OCI-LY1 (cell line): ENCODE data around the gene UMODL1.

ENCODE experiments used
- H2AFZ ChIP-seq: fragments of 200-600 bp; sonication (generic), shearing (Covaris generic); 2 replicates; pipeline ENCODE4 v1.6.0; 2014; ENCODE audit warnings: antibody characterized with exemption, mild to moderate bottlenecking, low read length
- H3F3A ChIP-seq: fragments of 200-600 bp; sonication (generic), shearing (Covaris generic); 2 replicates; pipeline ENCODE4 v1.6.0; 2014; ENCODE audit warnings: mild to moderate bottlenecking, antibody characterized with exemption, low read length, moderate library complexity; ENCODE audit not compliant: insufficient read depth
- H3K27ac ChIP-seq: fragments of 200-600 bp; sonication (generic); 2 replicates; pipeline ENCODE4 v1.5.1; 2014; ENCODE audit warnings: low read length, mixed run types, mild to moderate bottlenecking, low read depth; ENCODE audit not compliant: poor library complexity, severe bottlenecking
- H3K27me3 ChIP-seq: fragments of 200-600 bp; sonication (generic); 2 replicates; pipeline ENCODE4 v1.6.0; 2014; ENCODE audit warnings: antibody characterized with exemption, mild to moderate bottlenecking, low read length, moderate library complexity; ENCODE audit not compliant: insufficient read depth
- H3K36me3 ChIP-seq: fragments of 200-600 bp; sonication (generic); 2 replicates; pipeline ENCODE4 v1.6.1; 2014; ENCODE audit warnings: mild to moderate bottlenecking, antibody characterized with exemption, low read length, moderate library complexity, mixed read lengths; ENCODE audit not compliant: insufficient read depth
- H3K4me1 ChIP-seq: fragments of 200-600 bp; sonication (generic); 2 replicates; pipeline ENCODE4 v1.5.1; 2014; ENCODE audit warnings: mild to moderate bottlenecking, low read length, moderate library complexity; ENCODE audit not compliant: insufficient read depth, severe bottlenecking
- H3K4me2 ChIP-seq: fragments of 200-600 bp; sonication (generic), shearing (Covaris generic); 2 replicates; pipeline ENCODE4 v1.6.1; 2014; ENCODE audit warnings: low read length
- H3K4me3 ChIP-seq: fragments of 200-600 bp; sonication (generic); 2 replicates; pipeline ENCODE4 v1.5.1; 2014; ENCODE audit warnings: low read length, low read depth, mild to moderate bottlenecking, mixed read lengths; ENCODE audit not compliant: poor library complexity, severe bottlenecking
- H3K79me2 ChIP-seq: fragments of 200-600 bp; shearing (Covaris generic); 2 replicates; pipeline ENCODE4 v1.6.1; 2016; ENCODE audit warnings: mixed run types, low read length, mixed read lengths; ENCODE audit not compliant: insufficient read depth
- H3K9ac ChIP-seq: fragments of 200-600 bp; sonication (generic), shearing (Covaris generic); 2 replicates; pipeline ENCODE4 v1.6.1; 2014; ENCODE audit warnings: mild to moderate bottlenecking, low read length, mixed read lengths
- H3K9me2 ChIP-seq: fragments of 200-600 bp; sonication (generic), shearing (Covaris generic); 2 replicates; pipeline ENCODE4 v1.6.1; 2014; ENCODE audit warnings: low read depth, mild to moderate bottlenecking, low read length, mixed read lengths
- H3K9me3 ChIP-seq: fragments of 200-600 bp; shearing (Covaris generic); 2 replicates; pipeline ENCODE4 v1.6.1; 2014; ENCODE audit warnings: low read length, mixed read lengths
- H4K20me1 ChIP-seq: fragments of 200-600 bp; sonication (generic), shearing (Covaris generic); 2 replicates; pipeline ENCODE4 v1.6.0; 2016; ENCODE audit warnings: mild to moderate bottlenecking, low read length; ENCODE audit not compliant: insufficient read depth
- CTCF ChIP-seq: fragments of 200-600 bp; sonication (generic), shearing (Covaris generic); IDR thresholded peaks from 2 replicates; pipeline ENCODE4 v1.5.1; 2017; ENCODE audit warnings: mild to moderate bottlenecking, antibody characterized with exemption, low read length, moderate library complexity, mixed read lengths
- EZH2 ChIP-seq: fragments of 200-600 bp; sonication (generic), shearing (Covaris generic); IDR thresholded peaks from 2 replicates; pipeline ENCODE4 v1.8.0; 2017; ENCODE audit warnings: borderline replicate concordance, mixed run types, mild to moderate bottlenecking, antibody characterized with exemption, low read length, moderate library complexity, mixed read lengths

The UMODL1 gene

GRCh38 chr21:42061986-42062235, 9.2 kb upstream of the UMODL1 start:
- TF ChIP-seq EZH2 (no peak), CTCF (no peak)
- Histone ChIP-seq H4K20me1 (no peaks in the 10 kb centered on the region), H3K9ac (peak overlapping the region; percentile 63), H3K9me2 (no peaks in the 10 kb centered on the region), H3K9me3 (no peaks in the 10 kb centered on the region), H3F3A (peaks cover 8% of the 10 kb centered on the region), H3K79me2 (no peaks in the 10 kb centered on the region), H3K4me3 (peak overlapping the region; percentile 53), H3K36me3 (no peaks in the 10 kb centered on the region), H3K27ac (peak overlapping the region; percentile 98), H3K27me3 (no peaks in the 10 kb centered on the region), H2AFZ (no peak overlapping the region), H3K4me2 (peak overlapping the region; percentile 75), H3K4me1 (peaks cover 76% of the 10 kb centered on the region)

DNA sequence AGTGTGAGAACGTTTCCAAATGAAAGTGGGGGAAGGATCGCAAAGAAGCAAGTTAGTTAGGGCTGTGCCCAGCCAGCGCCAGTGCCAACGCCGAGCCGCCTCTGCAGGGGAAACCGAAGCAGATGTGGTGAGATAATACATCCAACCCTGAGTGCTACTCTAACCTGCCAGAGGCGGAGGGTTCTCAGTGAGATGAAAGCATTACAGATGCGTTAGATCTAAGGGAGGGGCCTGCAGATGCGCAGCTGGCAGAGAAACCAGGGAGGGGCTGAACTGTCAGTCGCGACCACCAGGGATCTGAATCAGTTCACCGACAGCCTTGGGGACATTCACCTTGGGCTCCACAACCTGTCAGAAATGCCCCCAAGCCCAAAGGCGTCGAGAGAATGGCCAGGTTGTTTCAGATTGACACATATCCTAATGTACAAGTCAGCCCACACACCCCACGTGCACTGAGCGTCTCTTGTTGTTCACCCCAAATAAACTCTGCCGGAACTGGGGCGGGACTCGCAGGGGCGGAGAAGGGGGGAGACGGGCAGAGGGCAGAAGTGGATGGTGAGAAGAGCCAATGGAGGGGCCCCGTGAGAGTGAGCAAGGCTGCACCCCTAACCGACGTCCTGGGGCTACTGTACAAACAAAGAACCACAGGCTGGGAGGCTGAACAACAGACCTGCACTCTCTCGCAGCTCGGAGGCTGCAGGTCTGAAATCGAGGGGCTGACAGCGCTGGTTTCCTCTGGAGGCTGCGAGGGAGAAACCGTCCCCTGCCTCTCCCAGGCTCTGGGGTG, 8.7 kb upstream of the UMODL1 start:
- Histone ChIP-seq H3K27me3 (no peaks in the 10 kb centered on the region), H3K4me2 (peak overlapping the region; percentile 75), H3K4me1 (peaks cover 77% of the 10 kb centered on the region), H3K36me3 (no peaks in the 10 kb centered on the region), H3F3A (peaks cover 8% of the 10 kb centered on the region), H3K9ac (peak overlapping the region; percentile 63), H4K20me1 (no peaks in the 10 kb centered on the region), H3K27ac (peak overlapping the region; percentile 98), H3K9me2 (no peaks in the 10 kb centered on the region), H3K4me3 (peak overlapping the region; percentile 53), H2AFZ (no peak overlapping the region), H3K79me2 (no peaks in the 10 kb centered on the region), H3K9me3 (no peaks in the 10 kb centered on the region)
- no peak for TF ChIP-seq CTCF
- TF ChIP-seq EZH2 = no peak

GRCh38 chr21:42063191-42063570, 7.9 kb upstream of the UMODL1 start:
- H3K4me3 ChIP-seq = peak overlapping the region; percentile 53
- no peaks in the 10 kb centered on the region for H3K36me3 ChIP-seq
- H3K9me2 ChIP-seq = no peaks in the 10 kb centered on the region
- TF ChIP-seq CTCF (no peak), EZH2 (no peak)
- peak overlapping the region; percentile 98 for H3K27ac ChIP-seq
- H3K4me2 ChIP-seq = peak overlapping the region; percentile 75
- H3K9me3 ChIP-seq = no peaks in the 10 kb centered on the region
- no peak overlapping the region for H2AFZ ChIP-seq
- H3K79me2 ChIP-seq = no peaks in the 10 kb centered on the region
- no peaks in the 10 kb centered on the region for H4K20me1 ChIP-seq
- H3K9ac ChIP-seq = peak overlapping the region; percentile 63
- H3F3A ChIP-seq = peaks cover 8% of the 10 kb centered on the region
- peaks cover 79% of the 10 kb centered on the region for H3K4me1 ChIP-seq
- H3K27me3 ChIP-seq = no peaks in the 10 kb centered on the region
